PC-9 (cell line): ENCODE data around the gene ANKRD44. TPM values are rescaled to one million over a fixed set of nuclear protein-coding genes. Genes with fewer than 3 reads are reported as not detected.

Source experiments
- BruUV-seq: library from RNA; stranded (reverse); fragments of 400-500 nt; replicated peaks from 2 replicates; lab custom pipeline; 2021; lab: Mats Ljungman, UMichigan
- CTCF ChIA-PET: fragments of 300-600 bp; sonication (Branson Sonifier 250); formaldehyde crosslinking; loops from one replicate; lab custom pipeline; 2022; ENCODE audit warnings: antibody characterized with exemption; lab: Charles Lee
- POLR2A ChIA-PET: fragments of 300-600 bp; sonication (Branson Sonifier 250); formaldehyde crosslinking; loops from one replicate; lab custom pipeline; 2022; ENCODE audit warnings: antibody characterized with exemption; ENCODE audit not compliant: unreplicated experiment; lab: Charles Lee
- DNase-seq, 2 experiments: peaks; one replicate each; pipeline versions ENCODE4 v3.0.0 to v3.0.0-alpha.2; 2015 to 2022; ENCODE audit warnings: mixed read lengths in 1 of 2
- H2AFZ ChIP-seq: fragments of 200-600 bp; sonication (generic); 2 replicates; pipeline ENCODE4 v1.8.1; 2017; ENCODE audit warnings: antibody characterized with exemption
- H3F3A ChIP-seq: fragments of 200-600 bp; sonication (generic); 2 replicates; pipeline ENCODE4 v1.8.1; 2017; ENCODE audit warnings: antibody characterized with exemption, mild to moderate bottlenecking, low read depth; ENCODE audit not compliant: insufficient read depth
- H3K27ac ChIP-seq: fragments of 200-600 bp; sonication (generic); 2 replicates; pipeline ENCODE4 v1.6.1; 2016; ENCODE audit warnings: mixed run types
- H3K27me3 ChIP-seq: fragments of 200-600 bp; sonication (generic); 2 replicates; pipeline ENCODE4 v1.6.1; 2016; ENCODE audit warnings: low read depth, mixed run types; ENCODE audit not compliant: insufficient read depth
- H3K36me3 ChIP-seq: fragments of 200-600 bp; sonication (generic); 2 replicates; pipeline ENCODE4 v1.6.1; 2016; ENCODE audit warnings: low read depth, mixed run types
- H3K4me1 ChIP-seq: fragments of 200-600 bp; sonication (generic); replicated peaks from 2 replicates; pipeline ENCODE4 v1.6.1; 2016; ENCODE audit warnings: mixed run types; ENCODE audit not compliant: insufficient read depth
- H3K4me2 ChIP-seq: fragments of 200-600 bp; sonication (generic); 2 replicates; pipeline ENCODE4 v1.6.1; 2017; ENCODE audit warnings: mixed run types
- H3K4me3 ChIP-seq: fragments of 200-600 bp; sonication (generic); 2 replicates; pipeline ENCODE4 v1.6.1; 2016; ENCODE audit warnings: mixed run types
- H3K79me2 ChIP-seq: fragments of 200-600 bp; sonication (generic); 2 replicates; pipeline ENCODE4 v1.6.1; 2017; ENCODE audit warnings: low read depth, mixed run types
- H3K9me2 ChIP-seq: fragments of 200-600 bp; sonication (generic); 2 replicates; pipeline ENCODE4 v1.8.1; 2017; ENCODE audit warnings: mild to moderate bottlenecking; ENCODE audit not compliant: insufficient read depth
- H3K9me3 ChIP-seq: fragments of 200-600 bp; sonication (generic); 2 replicates; pipeline ENCODE4 v1.8.1; 2016; ENCODE audit warnings: low read depth; ENCODE audit not compliant: insufficient read depth
- H4K20me1 ChIP-seq: fragments of 200-600 bp; sonication (generic); 2 replicates; pipeline ENCODE4 v1.8.1; 2017; ENCODE audit not compliant: insufficient read depth
- CTCF ChIP-seq: fragments of 200-600 bp; sonication (generic); conservative IDR thresholded peaks from 2 replicates; pipeline ENCODE4 v1.6.1; 2017; ENCODE audit warnings: mixed run types, antibody characterized with exemption, mild to moderate bottlenecking, moderate library complexity
- EZH2 ChIP-seq: fragments of 200-600 bp; sonication (generic); IDR thresholded peaks from 2 replicates; pipeline ENCODE4 v1.8.0; 2017; ENCODE audit warnings: antibody characterized with exemption, low read depth
- intact Hi-C: fragments of 100-400 bp; cut with micrococcal nuclease; formaldehyde crosslinking; loops from one replicate; pipeline ENCODE4 v1.10.0; 2022; ENCODE audit not compliant: unreplicated experiment
- total RNA-seq: library from RNA; stranded (reverse); gene quantifications from 2 replicates; pipeline ENCODE4 v1.2.3, GENCODE V29; 2021

ANKRD44 gene
- total RNA-seq, 1 experiment from 2014 or later, result 3.4 TPM

- no TSS peak for BruUV-seq
- Histone ChIP-seq H3K4me1 (no peaks in the 10 kb centered on the region), H3K4me3 (no peak overlapping the region), H3K27ac (no peak overlapping the region), H3K9me3 (no peaks in the 10 kb centered on the region), H2AFZ (no peak overlapping the region), H3K27me3 (no peaks in the 10 kb centered on the region), H3F3A (no peaks in the 10 kb centered on the region), H3K4me2 (no peak overlapping the region), H3K79me2 (no peaks in the 10 kb centered on the region), H4K20me1 (no peaks in the 10 kb centered on the region), H3K9me2 (no peaks in the 10 kb centered on the region), H3K36me3 (no peaks in the 10 kb centered on the region)
- no peak for TF ChIP-seq CTCF
- TF ChIP-seq EZH2, result no peak
- POLR2A ChIA-PET, result no interaction called here
- CTCF ChIA-PET, result no interaction called here
- no peak for DNase-seq
- intact Hi-C loops, result no loop called here
These were observed 41.6 kb downstream of the ANKRD44 start for GRCh38 chr2:197268786-197269584.

- no peak overlapping the region for H3K27ac ChIP-seq
- H4K20me1 ChIP-seq, result no peaks in the 10 kb centered on the region
- H3K36me3 ChIP-seq, result no peaks in the 10 kb centered on the region
- intact Hi-C loops, result no loop called here
- H3K27me3 ChIP-seq, result no peaks in the 10 kb centered on the region
- no peak overlapping the region for H3K4me2 ChIP-seq
- ChIA-PET CTCF (no interaction called here), POLR2A (no interaction called here)
- no peak overlapping the region for H2AFZ ChIP-seq
- no peaks in the 10 kb centered on the region for H3K79me2 ChIP-seq
- H3F3A ChIP-seq, result no peaks in the 10 kb centered on the region
- H3K9me3 ChIP-seq, result no peaks in the 10 kb centered on the region
- no peak for TF ChIP-seq EZH2
- TF ChIP-seq CTCF, result no peak
- BruUV-seq, result no TSS peak
- H3K4me1 ChIP-seq, result no peaks in the 10 kb centered on the region
- no peak for DNase-seq
- H3K4me3 ChIP-seq, result no peak overlapping the region
- H3K9me2 ChIP-seq, result no peaks in the 10 kb centered on the region
These were observed 44.1 kb downstream of the ANKRD44 start for GRCh38 chr2:197266477-197266876.

GRCh38 chr2:197265924-197266323 is 44.7 kb downstream of the ANKRD44 start:
- no peaks in the 10 kb centered on the region for H3K9me2 ChIP-seq
- no peaks in the 10 kb centered on the region for H3K27me3 ChIP-seq
- H3K9me3 ChIP-seq, result no peaks in the 10 kb centered on the region
- no peaks in the 10 kb centered on the region for H3K36me3 ChIP-seq
- H3F3A ChIP-seq, result no peaks in the 10 kb centered on the region
- intact Hi-C loops, result no loop called here
- ChIA-PET POLR2A (no interaction called here), CTCF (no interaction called here)
- no peaks in the 10 kb centered on the region for H3K79me2 ChIP-seq
- H2AFZ ChIP-seq, result no peak overlapping the region
- H3K4me3 ChIP-seq, result no peak overlapping the region
- no peak for TF ChIP-seq CTCF
- no peak for TF ChIP-seq EZH2
- no peak for DNase-seq
- BruUV-seq, result no TSS peak
- H3K4me1 ChIP-seq, result no peaks in the 10 kb centered on the region
- H4K20me1 ChIP-seq, result no peaks in the 10 kb centered on the region
- H3K27ac ChIP-seq, result no peak overlapping the region
- H3K4me2 ChIP-seq, result no peak overlapping the region
